H9 (cell line): ENCODE data around the gene CCSER1. TPM values are rescaled to one million over a fixed set of nuclear protein-coding genes. Genes with fewer than 3 reads are reported as not detected.

Experiments
- DNase-seq: peaks from one replicate; pipeline ENCODE4 v3.0.0-alpha.2; 2017
- H2AFZ ChIP-seq: one replicate; pipeline ENCODE4 v1.6.1; 2013; ENCODE audit warnings: mild to moderate bottlenecking, low read length, control low read depth, moderate library complexity
- H2AK5ac ChIP-seq: 2 replicates; pipeline ENCODE4 v1.6.1; 2013; ENCODE audit warnings: low read length, control low read depth, mixed read lengths; ENCODE audit not compliant: insufficient read length
- H2BK120ac ChIP-seq: one replicate; pipeline ENCODE4 v1.6.1; 2013; ENCODE audit warnings: low read depth, mild to moderate bottlenecking, low read length, control low read depth, inconsistent platforms; ENCODE audit not compliant: poor library complexity, severe bottlenecking
- H2BK12ac ChIP-seq: 2 replicates; pipeline ENCODE4 v1.6.1; 2013; ENCODE audit warnings: low read length, control low read depth, mixed read lengths, low read depth; ENCODE audit not compliant: insufficient read length
- H2BK15ac ChIP-seq: 2 replicates; pipeline ENCODE4 v1.6.1; 2013; ENCODE audit warnings: low read depth, low read length, control low read depth
- H2BK20ac ChIP-seq: one replicate; pipeline ENCODE4 v1.6.1; 2013; ENCODE audit warnings: low read depth, mild to moderate bottlenecking, low read length, control low read depth, inconsistent platforms; ENCODE audit not compliant: poor library complexity, severe bottlenecking
- H2BK5ac ChIP-seq: 2 replicates; pipeline ENCODE4 v1.6.1; 2013; ENCODE audit warnings: low read length, control low read depth, mixed read lengths; ENCODE audit not compliant: insufficient read length
- H3K14ac ChIP-seq: 2 replicates; pipeline ENCODE4 v1.6.1; 2013; ENCODE audit warnings: low read length, control low read depth; ENCODE audit not compliant: insufficient read depth
- H3K18ac ChIP-seq: 2 replicates; pipeline ENCODE4 v1.6.1; 2013; ENCODE audit warnings: low read depth, mild to moderate bottlenecking, mixed read lengths, low read length, control low read depth; ENCODE audit not compliant: insufficient read length
- H3K23ac ChIP-seq: 2 replicates; pipeline ENCODE4 v1.6.1; 2013; ENCODE audit warnings: low read length, control low read depth, mixed read lengths, low read depth; ENCODE audit not compliant: insufficient read length
- H3K23me2 ChIP-seq: 2 replicates; pipeline ENCODE4 v1.6.1; 2013; ENCODE audit warnings: low read depth, mild to moderate bottlenecking, mixed read lengths, low read length, control low read depth; ENCODE audit not compliant: insufficient read length, poor library complexity, severe bottlenecking
- H3K27ac ChIP-seq: 2 replicates; pipeline ENCODE4 v1.5.1; 2013; ENCODE audit warnings: low read length, control low read depth, mixed read lengths, low read depth; ENCODE audit not compliant: insufficient read length
- H3K27me3 ChIP-seq: 2 replicates; pipeline ENCODE4 v1.6.1; 2013; ENCODE audit warnings: low read length, control low read depth, inconsistent platforms; ENCODE audit not compliant: insufficient read depth
- H3K4ac ChIP-seq: 2 replicates; pipeline ENCODE4 v1.6.1; 2013; ENCODE audit warnings: low read depth, mild to moderate bottlenecking, control low read depth, inconsistent platforms, low read length, moderate library complexity
- H3K4me1 ChIP-seq: 2 replicates; pipeline ENCODE4 v1.6.1; 2013; ENCODE audit warnings: low read length, control low read depth, inconsistent platforms; ENCODE audit not compliant: insufficient read depth
- H3K4me2 ChIP-seq: 2 replicates; pipeline ENCODE4 v1.6.1; 2013; ENCODE audit warnings: low read length, control low read depth, mixed read lengths; ENCODE audit not compliant: insufficient read length, insufficient read depth
- H3K56ac ChIP-seq: 2 replicates; pipeline ENCODE4 v1.6.1; 2013; ENCODE audit warnings: low read depth, mild to moderate bottlenecking, mixed read lengths, low read length, control low read depth; ENCODE audit not compliant: insufficient read length
- H3K79me1 ChIP-seq: 2 replicates; pipeline ENCODE4 v1.6.1; 2013; ENCODE audit warnings: low read depth, mild to moderate bottlenecking, moderate library complexity, low read length, control low read depth, inconsistent platforms; ENCODE audit not compliant: insufficient read depth, poor library complexity, severe bottlenecking
- H3K79me2 ChIP-seq: 2 replicates; pipeline ENCODE4 v1.6.1; 2013; ENCODE audit warnings: low read length, control low read depth, inconsistent platforms; ENCODE audit not compliant: insufficient read depth
- H3K9ac ChIP-seq: 2 replicates; pipeline ENCODE4 v1.6.1; 2013; ENCODE audit warnings: low read length, control low read depth, mixed read lengths; ENCODE audit not compliant: insufficient read length; ENCODE audit errors: extremely low read depth
- H3K9me3 ChIP-seq: one replicate; pipeline ENCODE4 v1.6.1; 2013; ENCODE audit warnings: low read depth, low read length, inconsistent platforms; ENCODE audit not compliant: control insufficient read depth
- H3T11ph ChIP-seq: one replicate; pipeline ENCODE4 v1.6.1; 2013; ENCODE audit warnings: mild to moderate bottlenecking, low read length, control low read depth, inconsistent platforms
- H4K20me1 ChIP-seq: one replicate; pipeline ENCODE4 v1.6.1; 2013; ENCODE audit not compliant: control insufficient read depth, insufficient read length, insufficient read depth
- H4K5ac ChIP-seq: 2 replicates; pipeline ENCODE4 v1.6.1; 2013; ENCODE audit warnings: low read depth, mild to moderate bottlenecking, mixed read lengths, low read length, control low read depth; ENCODE audit not compliant: insufficient read length
- H4K8ac ChIP-seq: replicated peaks from 2 replicates; pipeline ENCODE4 v1.6.1; 2013; ENCODE audit warnings: low read length, control low read depth, mixed read lengths, low read depth; ENCODE audit not compliant: insufficient read length
- H4K91ac ChIP-seq: 2 replicates; pipeline ENCODE4 v1.6.1; 2013; ENCODE audit warnings: low read depth, mild to moderate bottlenecking, moderate library complexity, mixed read lengths, low read length, control low read depth; ENCODE audit not compliant: insufficient read length
- H3K27ac Mint-ChIP-seq, 3 experiments: 2 replicates in 2 of 3; 3 replicates in 1 of 3; pipeline ENCODE4 v1.8.0; 2020 to 2021; ENCODE audit warnings: mixed read lengths in 3 of 3, mild to moderate bottlenecking in 1 of 3, moderate library complexity in 1 of 3
- H3K27me3 Mint-ChIP-seq: 2 replicates; pipeline ENCODE4 v1.8.0; 2021; ENCODE audit warnings: low read depth, mild to moderate bottlenecking, moderate library complexity, mixed read lengths
- H3K36me3 Mint-ChIP-seq, 3 experiments: 2 replicates in 2 of 3; 3 replicates in 1 of 3; pipeline ENCODE4 v1.8.0; 2020 to 2021; ENCODE audit warnings: low read depth in 3 of 3, mixed read lengths in 3 of 3; ENCODE audit not compliant: insufficient read depth in 1 of 3
- H3K4me1 Mint-ChIP-seq, 2 experiments: 2 replicates each; pipeline ENCODE4 v1.8.0; 2020; ENCODE audit warnings: mixed read lengths in 2 of 2
- H3K4me3 Mint-ChIP-seq, 2 experiments: 2 replicates in 1 of 2; 3 replicates in 1 of 2; pipeline ENCODE4 v1.8.0; 2020 to 2021; ENCODE audit warnings: mild to moderate bottlenecking in 2 of 2, mixed read lengths in 2 of 2, moderate library complexity in 1 of 2
- H3K9me3 Mint-ChIP-seq, 2 experiments: 2 replicates in 1 of 2; 3 replicates in 1 of 2; pipeline ENCODE4 v1.8.0; 2020; ENCODE audit warnings: mild to moderate bottlenecking in 2 of 2, mixed read lengths in 2 of 2, moderate library complexity in 1 of 2
- WGBS: extraction: QIAGEN DNeasy Blood & Tissue Kit; methylation state at CpG from one replicate; pipeline ENCODE4 v1.1.7; 2013; ENCODE audit warnings: missing lambda C conversion rate, low lambda C conversion rate, mixed read lengths; ENCODE audit not compliant: insufficient read length; ENCODE audit errors: extremely low coverage; 5-methylcytosine and 5-hydroxymethylcytosine counted together
- total RNA-seq: library from RNA; stranded (reverse); gene quantifications from 2 replicates; pipeline ENCODE4 v1.2.1, GENCODE V29; 2021
- TF ChIP-seq, protein P1 (sequence below): fragments of 200-600 bp; sonication (generic); conservative IDR thresholded peaks from 3 replicates; pipeline ENCODE4 v1.8.0; 2021; ENCODE audit warnings: antibody characterized with exemption, mild to moderate bottlenecking

CCSER1 gene
- total RNA-seq, 1 experiment from 2014 or later, result 0.37 TPM

DNA sequence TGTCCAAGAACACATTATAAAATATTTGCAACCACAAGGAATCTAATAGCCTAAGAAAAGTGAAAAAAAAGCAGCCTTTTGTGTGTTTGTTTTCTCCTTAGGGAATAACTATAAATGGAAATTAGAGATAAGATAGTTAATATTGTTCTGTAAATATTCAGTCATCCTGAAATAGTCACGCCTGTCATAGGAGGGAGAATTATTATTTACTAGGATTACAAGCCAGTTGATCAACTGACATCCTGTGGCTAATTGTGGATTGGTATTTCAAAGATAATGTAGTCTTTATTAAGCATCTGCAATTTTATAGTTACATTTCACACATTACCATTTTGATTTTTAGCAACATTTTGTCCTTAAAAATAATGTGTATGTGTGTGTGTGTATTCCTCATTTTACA is 118.6 kb downstream of the CCSER1 start:
- Mint-ChIP-seq H3K4me1 (no peaks in the 10 kb centered on the region), H3K4me3 (no peak overlapping the region), H3K27ac (no peak overlapping the region), H3K27me3 (no peaks in the 10 kb centered on the region), H3K36me3 (no peaks in the 10 kb centered on the region), H3K9me3 (no peaks in the 10 kb centered on the region)
- WGBS, result no CpG with 5 or more reads among the region's 1 CpG
- Histone ChIP-seq H3K23me2 (no peaks in the 10 kb centered on the region), H3K4me2 (no peak overlapping the region), H3T11ph (no peak overlapping the region), H2BK12ac (no peak overlapping the region), H2BK120ac (no peak overlapping the region), H2BK5ac (no peak overlapping the region), H3K9me3 (no peaks in the 10 kb centered on the region), H2BK20ac (no peak overlapping the region), H3K27me3 (no peaks in the 10 kb centered on the region), H3K4me1 (no peaks in the 10 kb centered on the region), H4K5ac (no peak overlapping the region), H3K4ac (no peak overlapping the region), H3K79me1 (no peaks in the 10 kb centered on the region), H2AK5ac (no peak overlapping the region), H3K79me2 (no peaks in the 10 kb centered on the region), H3K14ac (no peak overlapping the region), H4K8ac (no peak overlapping the region), H4K20me1 (no peaks in the 10 kb centered on the region), H2BK15ac (no peak overlapping the region), H3K18ac (no peak overlapping the region), H2AFZ (no peak overlapping the region), H4K91ac (no peak overlapping the region), H3K27ac (no peak overlapping the region), H3K23ac (no peak overlapping the region), H3K9ac (no peak overlapping the region), H3K56ac (no peak overlapping the region)
- TF ChIP-seq, protein P1, sequence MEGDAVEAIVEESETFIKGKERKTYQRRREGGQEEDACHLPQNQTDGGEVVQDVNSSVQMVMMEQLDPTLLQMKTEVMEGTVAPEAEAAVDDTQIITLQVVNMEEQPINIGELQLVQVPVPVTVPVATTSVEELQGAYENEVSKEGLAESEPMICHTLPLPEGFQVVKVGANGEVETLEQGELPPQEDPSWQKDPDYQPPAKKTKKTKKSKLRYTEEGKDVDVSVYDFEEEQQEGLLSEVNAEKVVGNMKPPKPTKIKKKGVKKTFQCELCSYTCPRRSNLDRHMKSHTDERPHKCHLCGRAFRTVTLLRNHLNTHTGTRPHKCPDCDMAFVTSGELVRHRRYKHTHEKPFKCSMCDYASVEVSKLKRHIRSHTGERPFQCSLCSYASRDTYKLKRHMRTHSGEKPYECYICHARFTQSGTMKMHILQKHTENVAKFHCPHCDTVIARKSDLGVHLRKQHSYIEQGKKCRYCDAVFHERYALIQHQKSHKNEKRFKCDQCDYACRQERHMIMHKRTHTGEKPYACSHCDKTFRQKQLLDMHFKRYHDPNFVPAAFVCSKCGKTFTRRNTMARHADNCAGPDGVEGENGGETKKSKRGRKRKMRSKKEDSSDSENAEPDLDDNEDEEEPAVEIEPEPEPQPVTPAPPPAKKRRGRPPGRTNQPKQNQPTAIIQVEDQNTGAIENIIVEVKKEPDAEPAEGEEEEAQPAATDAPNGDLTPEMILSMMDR, result no peak
- DNase-seq, result no peak
